A549 treated with DMSO at 1 μM for 4 hours (cell line): ENCODE data around the gene TPRG1. TPM values are rescaled to one million over a fixed set of nuclear protein-coding genes. Genes with fewer than 3 reads are reported as not detected.

Experiments used
- total RNA-seq: library from RNA; stranded (reverse); fragments of 200-300 nt; extraction: Qiagen RNA extraction; gene quantifications from 5 replicates; pipeline ENCODE4 v1.2.3, GENCODE V29; 2022; ENCODE audit warnings: low read depth

TPRG1 gene
- total RNA-seq: 0.14 to 0.55 TPM (median 0.24 TPM) in 5 replicates

GRCh38 chr3:189171707-189172106, at the start of gene TPRG1:
Gene TPRG1, plus strand, starts transcription at chr3:189171971. Its CDS starts 35,414 bp downstream, at chr3:189207385.

